ENCODE measurements around the gene STK32C.
A peak's percentile ranks its signal among the peaks of the same experiment; 100 is the strongest.
"Not testable (repeated sequence)": the region's sequence is repeated elsewhere in the genome, so short reads cannot be mapped to it uniquely, and the experiment has no call there.

STK32C gene

GRCh38 chr10:132337854-132338253, 30.1 kb upstream of the STK32C start:
- not testable (repeated sequence) for DNase-seq

- DNase-seq, result peak; percentile 67
Measured at GRCh38 chr10:132336919-132337407, 29.2 kb upstream of the STK32C start.

DNA sequence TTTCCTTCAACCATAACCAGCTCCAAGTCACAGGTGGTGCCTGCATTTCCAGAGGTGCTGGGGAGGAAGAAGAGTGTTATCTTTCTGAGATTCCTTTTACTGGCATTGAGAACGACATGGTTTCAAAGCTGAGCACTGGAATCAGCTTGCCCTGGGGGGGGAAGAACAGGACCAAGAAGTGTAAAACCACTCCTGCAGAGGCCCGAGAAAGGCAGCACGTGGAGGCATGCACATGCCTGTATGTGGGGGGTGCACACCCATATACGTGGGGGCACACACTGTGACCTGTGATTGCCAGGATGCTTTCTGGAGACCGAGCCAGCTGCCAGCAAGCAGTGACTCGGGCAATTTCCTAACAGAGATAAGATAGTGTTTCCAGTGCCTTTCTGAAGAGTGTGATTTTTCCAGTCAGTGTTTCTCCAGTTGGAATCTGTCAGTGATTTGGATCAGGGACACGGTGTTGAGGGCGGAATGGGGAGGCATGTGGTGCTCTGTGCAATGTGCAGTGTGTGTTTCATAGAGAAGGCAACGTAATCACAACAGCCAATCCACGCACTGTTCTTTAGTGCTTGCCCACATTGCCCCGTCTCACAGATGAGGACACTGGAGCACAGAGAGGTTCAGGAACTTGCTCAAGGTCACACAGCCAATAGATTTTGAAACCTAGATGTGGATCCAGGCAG, 28.5 kb upstream of the STK32C start:
- no peak for DNase-seq

DNA sequence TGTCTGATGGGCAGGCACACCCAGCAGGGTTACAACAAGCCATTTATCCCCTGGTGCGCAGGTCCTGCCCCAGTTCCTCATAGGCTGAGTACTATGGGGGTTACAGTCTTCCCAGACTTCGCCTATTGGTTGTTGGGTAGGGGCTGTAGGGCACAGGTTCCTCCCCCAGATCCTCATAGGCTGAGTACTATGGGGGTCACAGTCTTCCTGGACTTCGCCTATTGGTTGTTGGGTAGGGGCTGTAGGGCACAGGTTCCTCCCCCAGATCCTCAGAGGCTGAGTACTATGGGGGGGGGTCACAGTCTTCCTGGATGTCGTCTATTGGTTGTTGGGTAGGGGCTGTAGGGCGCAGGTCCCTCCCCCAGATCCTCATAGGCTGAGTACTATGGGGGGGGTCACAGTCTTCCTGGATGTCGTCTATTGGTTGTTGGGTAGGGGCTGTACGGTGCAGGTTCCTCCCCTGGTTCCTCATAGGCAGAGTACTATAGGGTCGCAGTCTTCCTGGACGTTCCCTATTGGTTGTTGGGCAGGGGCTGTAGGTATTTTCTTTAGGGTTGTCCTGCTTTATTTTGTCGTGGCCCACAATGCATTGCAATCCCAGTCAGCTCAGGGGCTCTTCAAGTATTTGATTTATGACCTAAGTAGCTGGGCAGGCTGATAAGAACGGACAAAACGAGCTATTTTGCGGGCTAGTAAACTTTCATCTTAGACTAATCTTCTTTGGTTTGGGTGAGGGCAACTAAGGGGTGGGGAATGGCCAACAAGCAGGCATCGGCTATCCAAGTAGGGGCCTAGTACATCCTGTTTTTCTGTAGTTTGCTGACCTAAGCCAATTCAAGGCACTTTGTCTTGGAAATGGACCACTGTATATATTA, 27.7 kb upstream of the STK32C start:
- no peak for DNase-seq

DNA sequence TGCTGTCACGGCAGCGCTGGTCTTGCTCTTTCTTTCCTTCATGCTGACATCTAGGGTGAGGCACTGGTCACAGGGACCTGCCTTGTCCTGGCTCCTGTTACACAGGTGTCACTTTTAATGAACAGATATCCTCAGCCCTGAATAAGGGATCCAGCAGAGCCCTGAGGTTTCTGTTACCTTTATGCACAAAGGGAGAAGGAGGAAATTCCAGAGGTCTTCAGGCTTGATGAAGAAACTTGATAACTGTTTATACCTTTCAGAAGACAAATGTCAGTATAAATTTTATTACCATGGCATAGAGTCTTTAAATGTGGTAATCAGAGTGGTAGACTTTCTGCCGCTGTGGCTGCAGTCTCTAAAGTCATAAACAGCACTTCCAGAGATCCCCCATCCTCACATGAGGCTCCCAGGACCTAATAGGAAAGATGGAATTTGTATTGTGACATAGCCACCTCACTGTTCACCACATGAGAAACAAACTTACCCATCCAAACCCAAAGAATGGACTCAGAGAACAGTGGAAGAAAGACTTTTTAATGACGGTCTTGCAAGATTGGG, 27.0 kb upstream of the STK32C start:
- no peak for DNase-seq

DNA sequence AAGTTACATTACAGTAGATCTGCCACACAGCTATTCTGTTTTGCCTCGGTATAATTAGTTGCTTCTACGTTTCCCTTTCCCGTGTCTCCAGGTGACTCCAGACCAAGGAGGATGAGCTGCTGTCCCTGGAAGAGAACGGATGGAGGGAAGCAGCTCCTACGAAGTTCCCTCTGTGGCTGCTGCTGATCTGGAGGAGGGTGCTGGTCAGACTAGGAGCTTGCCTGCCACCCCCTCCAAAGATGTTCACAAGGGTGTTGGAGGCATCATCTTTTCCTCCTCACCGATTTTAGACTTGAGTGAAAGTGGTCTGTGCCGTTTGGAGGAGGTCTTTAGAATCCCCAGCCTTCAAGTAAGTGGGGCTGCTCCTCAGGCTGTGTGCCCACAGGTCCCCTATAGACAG, 25.6 kb upstream of the STK32C start:
- DNase-seq, result no peak

DNA sequence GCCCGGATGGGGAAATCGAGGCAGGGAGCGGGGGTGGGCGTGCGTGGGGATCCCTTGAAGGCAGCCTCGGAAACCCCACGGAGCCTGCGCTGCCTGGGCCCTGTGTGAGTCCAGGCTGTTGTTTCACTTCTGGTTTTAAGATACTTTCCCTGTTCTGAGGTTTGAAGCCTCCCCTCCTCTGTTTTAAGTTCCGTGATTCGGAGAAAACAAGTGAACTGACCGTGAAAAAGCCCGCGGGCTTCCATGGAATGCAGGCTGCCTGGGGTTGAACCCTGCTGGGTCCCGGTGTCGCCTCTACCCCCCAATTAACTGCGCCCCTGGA, 24.6 kb upstream of the STK32C start:
- DNase-seq, result no peak

DNA sequence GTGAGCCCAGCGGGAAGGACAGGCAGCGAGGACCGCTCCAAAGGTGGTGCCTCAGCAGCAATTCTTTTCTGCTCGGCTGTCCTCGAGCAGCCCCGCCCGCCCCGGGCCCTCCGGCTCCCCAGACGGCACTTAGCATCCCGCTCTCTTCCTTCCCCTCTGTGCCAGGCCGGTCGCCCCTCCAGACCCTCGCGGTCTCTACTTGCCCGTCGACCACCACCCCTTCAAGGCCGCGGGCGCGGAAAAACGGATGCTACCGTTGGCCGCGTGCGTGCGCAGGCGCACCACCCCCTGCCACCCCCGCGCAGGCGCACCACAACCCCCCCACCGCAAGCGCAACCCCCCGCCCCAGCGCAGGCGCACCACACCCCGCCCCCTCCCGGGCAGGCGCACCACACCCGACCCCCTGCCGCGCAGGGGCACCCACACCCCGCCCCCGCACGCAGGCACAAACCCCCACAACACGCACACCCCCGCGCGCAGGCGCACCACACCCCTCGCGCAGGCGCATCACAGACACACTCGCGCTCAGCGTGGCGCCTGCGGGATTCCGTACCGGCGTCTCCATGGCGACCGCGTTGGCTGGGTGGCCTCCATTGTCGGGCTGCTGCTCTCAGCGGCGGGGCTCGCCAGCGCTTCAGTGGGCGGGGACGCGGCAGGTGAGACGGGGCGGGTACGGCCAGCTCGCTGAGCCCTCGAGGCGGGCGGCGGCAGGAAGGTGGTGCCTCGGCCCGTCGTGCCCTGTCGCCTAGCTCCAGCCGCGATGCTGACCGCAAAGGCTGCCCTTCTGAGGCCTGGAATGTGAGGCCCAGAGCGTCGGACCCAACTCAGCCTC, 24.1 kb upstream of the STK32C start, which contains the start of gene LRRC27:
LRRC27 (plus strand) TSS at position 593 of the 832 bp plus-strand sequence. CDS start 1,332 bp downstream, outside the sequence.
- peak; percentile 98 for DNase-seq

DNA sequence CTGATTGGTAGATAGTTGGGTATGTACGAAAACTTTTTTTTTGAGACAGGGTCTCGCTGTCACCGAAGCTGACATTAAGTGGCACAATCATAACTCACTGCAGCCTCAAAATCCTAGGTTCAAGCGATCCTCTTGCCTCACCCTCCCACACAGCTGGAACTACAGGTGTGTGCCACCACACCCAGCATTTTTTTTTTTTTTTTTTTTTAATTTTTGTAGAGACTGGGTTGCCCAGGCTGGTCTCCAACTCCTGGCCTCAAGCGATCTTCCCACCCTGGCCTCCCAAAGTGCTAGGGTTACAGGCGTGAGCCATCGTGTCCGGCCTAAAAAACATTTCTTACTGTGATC, 22.7 kb upstream of the STK32C start:
- no peak for DNase-seq

GRCh38 chr10:132329565-132330485, 22.1 kb upstream of the STK32C start:
- DNase-seq, result no peak

GRCh38 chr10:132328738-132329137, 21.0 kb upstream of the STK32C start:
- DNase-seq, result no peak

GRCh38 chr10:132328106-132328505, 20.4 kb upstream of the STK32C start:
- DNase-seq, result no peak

DNA sequence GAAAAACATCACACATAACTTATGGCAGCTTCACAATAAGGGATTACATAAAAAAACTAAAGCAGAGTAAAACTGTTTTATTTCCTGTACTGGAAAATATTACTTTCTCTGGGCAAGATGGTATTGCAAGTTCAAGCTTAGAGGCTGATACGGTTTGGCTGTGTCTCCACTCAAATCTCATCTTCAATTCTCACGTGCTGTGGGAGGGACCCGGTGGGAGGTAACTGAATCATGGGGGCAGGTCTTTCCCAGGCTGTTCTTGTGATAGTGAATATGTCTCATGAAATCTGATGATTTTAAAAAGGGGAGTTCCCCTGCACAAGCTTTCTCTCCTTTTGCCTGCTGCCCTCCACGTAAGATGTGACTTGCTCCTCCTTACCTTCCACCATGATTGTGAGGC, 19.2 kb upstream of the STK32C start:
- no peak for DNase-seq

- no peak for DNase-seq
Measured at GRCh38 chr10:132326344-132326889, 18.7 kb upstream of the STK32C start.

- no peak for DNase-seq
Measured at GRCh38 chr10:132324186-132324585, 16.4 kb upstream of the STK32C start.

GRCh38 chr10:132322586-132323048, 14.9 kb upstream of the STK32C start:
- no peak for DNase-seq

- no peak for DNase-seq
Measured at GRCh38 chr10:132321726-132322125, 14.0 kb upstream of the STK32C start.

GRCh38 chr10:132320654-132321469, 13.1 kb upstream of the STK32C start:
- no peak for DNase-seq

GRCh38 chr10:132319853-132320653, 12.3 kb upstream of the STK32C start:
- peak; percentile 83 for DNase-seq

GRCh38 chr10:132317477-132317876, 9.7 kb upstream of the STK32C start:
- not testable (repeated sequence) for DNase-seq
